Liver (tissue), 3 donors: ENCODE data around the gene CCBE1.

Experiments
- CTCF ChIP-seq: fragments of 150-350 bp; IDR thresholded peaks from 2 replicates; pipeline ENCODE4 v1.5.1; 2017; ENCODE audit warnings: improper control_type of control experiment, low read depth, low read length; ENCODE audit not compliant: missing input control
- EGR1 ChIP-seq, 2 donors: IDR thresholded peaks; 2 replicates each; pipeline ENCODE4 v1.6.1; 2016 to 2018; ENCODE audit warnings: antibody characterized with exemption in 2 of 2, low read depth in 2 of 2
- GABPA ChIP-seq, 2 donors: IDR thresholded peaks in 1 of 2; conservative IDR thresholded peaks in 1 of 2; 2 replicates each; pipeline ENCODE4 v1.6.1; 2016; ENCODE audit warnings: antibody characterized with exemption in 2 of 2, mild to moderate bottlenecking in 1 of 2, moderate library complexity in 1 of 2
- RAD21 ChIP-seq, 2 donors: IDR thresholded peaks; 2 replicates each; pipeline ENCODE4 v1.6.1; 2016; ENCODE audit warnings: antibody characterized with exemption in 2 of 2, mild to moderate bottlenecking in 2 of 2
- REST ChIP-seq: IDR thresholded peaks from 2 replicates; pipeline ENCODE4 v1.6.1; 2016; ENCODE audit warnings: antibody characterized with exemption, mild to moderate bottlenecking
- donor health status: healthy.
- donor health status: healthy.

GRCh38 chr18:59624369-59624765 is 72.9 kb downstream of the CCBE1 start:
- TF ChIP-seq REST (no peak), CTCF (no peak), RAD21 (IDR thresholded peaks at IDR 0.05) (no peak), GABPA (IDR thresholded peaks at IDR 0.05 in 1 of 2, conservative IDR thresholded peaks at IDR 0.05 in 1 of 2) (no peak), EGR1 (IDR thresholded peaks at IDR 0.05; ENCODE audit: low read depth in 2 of 2) (no peak)
